Ovary (tissue), 9 donors: Measurements from ENCODE around the gene BRMS1. TPM values are rescaled to one million over a fixed set of nuclear protein-coding genes. Genes with fewer than 3 reads are reported as not detected.
A peak's percentile ranks its signal among the peaks of the same experiment; 100 is the strongest.

Experiments
- DNase-seq, 5 donors: peaks; one replicate each; pipeline ENCODE4 v3.0.0-alpha.2; 2019 to 2020
- H3K27ac ChIP-seq, 2 donors: fragments of 200-600 bp; one replicate each; pipeline versions ENCODE4 v1.5.1 to v1.8.0; 2019 to 2022
- H3K27me3 ChIP-seq: fragments of 200-600 bp; one replicate; pipeline ENCODE4 v1.8.0; 2022
- H3K36me3 ChIP-seq: fragments of 200-600 bp; sonication (generic); one replicate; pipeline ENCODE4 v1.5.1; 2019
- H3K4me1 ChIP-seq: one replicate; pipeline ENCODE4 v1.8.1; 2013; ENCODE audit warnings: mild to moderate bottlenecking, moderate library complexity; ENCODE audit not compliant: insufficient read depth
- H3K4me3 ChIP-seq: fragments of 200-600 bp; sonication (generic); one replicate; pipeline ENCODE4 v1.5.1; 2017
- H3K9me3 ChIP-seq, 2 donors: fragments of 200-600 bp in 1 of 2; sonication (generic) in 1 of 2; one replicate each; pipeline versions ENCODE4 v1.5.1 to v1.8.1; 2013 to 2019; ENCODE audit warnings: mild to moderate bottlenecking in 1 of 2, moderate library complexity in 1 of 2
- EP300 ChIP-seq: sonication (generic); formaldehyde crosslinking; IDR thresholded peaks from one replicate; pipeline ENCODE4 v1.6.1; 2017; ENCODE audit warnings: antibody characterized with exemption
- POLR2A ChIP-seq: fragments of 450-650 bp; IDR thresholded peaks from one replicate; pipeline ENCODE4 v1.6.1; 2017; ENCODE audit warnings: antibody characterized with exemption, mild to moderate bottlenecking, moderate library complexity
- WGBS, 3 donors: extraction: QIAGEN DNeasy Blood & Tissue Kit in 1 of 3; methylation state at CpG; one replicate each; pipeline versions ENCODE4 v1.1.5 to v1.1.7; 2013 to 2017; 5-methylcytosine and 5-hydroxymethylcytosine counted together
- intact Hi-C, 4 donors: fragments of 100-400 bp; cut with DNase I; formaldehyde crosslinking; loops; one replicate each; pipeline versions ENCODE4 v1.11.0 to v1.15.1; 2022 to 2023
- polyA plus RNA-seq, 2 donors: library from polyadenylated mRNA; stranded (reverse); fragments of 200-250 nt in 1 of 2; fragments of 350-450 nt in 1 of 2; fragmentation: Illumina TruSeq in 1 of 2; extraction: RNeasy Lipid Tissue Mini Kit (QIAGEN cat#74804) in 1 of 2; gene quantifications; one replicate each; pipeline ENCODE4 v1.2.3, GENCODE V29; 2013 to 2014
- total RNA-seq, 7 donors: library from RNA; depleted of rRNA in 2 of 7; stranded (reverse); fragments of >200 nt in 2 of 7; fragmentation: NEBNext Ultra II Directional in 3 of 7; extraction: Animal tissue kit (Norgen Biotek cat#: 25700) in 3 of 7; gene quantifications; one replicate each; pipeline versions ENCODE4 v1.1.0 to v1.2.4, GENCODE V29; 2016 to 2023
- TF ChIP-seq, protein P1 (sequence below), 3 donors: fragments of 450-650 bp in 2 of 3; fragments of 200-600 bp in 1 of 3; IDR thresholded peaks; one replicate each; pipeline versions ENCODE4 v1.5.1 to v1.8.0; 2016 to 2022; ENCODE audit warnings: antibody characterized with exemption in 3 of 3, mild to moderate bottlenecking in 1 of 3
- donor health status: DM: no; HTN: no; CAD: no; lungs with moderate emphysema.
- donor health status: DM: no; HTN: no; CAD: no.
- donor health status: Bipolar disorder and iron deficiency.
- donor health status: DM: yes; HTN: yes; CAD: no.
- donor health status: DM: no; HTN: no; CAD: no.
- donor health status: DM: yes; HTN: yes; CAD: no.

The BRMS1 gene
- total and polyA plus RNA-seq, 9 donors: 17.5 to 32.2 (median 23.4) TPM

DNA sequence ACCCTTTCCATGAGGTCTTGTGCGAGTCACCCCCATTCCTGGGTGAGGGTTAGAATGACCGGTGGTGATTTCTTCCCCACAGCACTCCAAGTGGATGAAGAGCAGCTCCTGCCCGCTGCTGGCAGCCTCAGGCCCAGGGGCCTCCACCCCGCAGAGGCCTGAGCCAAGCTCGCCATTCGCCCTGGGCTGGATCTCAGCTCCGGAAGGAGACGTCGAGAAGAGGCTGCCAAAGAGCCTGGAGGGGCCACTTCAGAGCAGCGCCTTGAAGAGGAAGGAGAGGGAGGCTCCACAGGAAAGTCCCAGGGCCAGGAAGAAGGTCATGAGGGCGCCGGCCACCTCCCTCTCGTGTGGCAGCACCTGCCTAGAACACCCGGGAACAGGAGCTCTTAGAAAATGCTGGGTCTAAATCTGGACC lies 18.3 kb upstream of the BRMS1 start:
- Histone ChIP-seq H3K36me3 (no peaks in the 10 kb centered on the region), H3K27me3 (no peaks in the 10 kb centered on the region), H3K4me1 (no peaks in the 10 kb centered on the region), H3K27ac (no peak overlapping the region), H3K9me3 (no peaks in the 10 kb centered on the region), H3K4me3 (no peak overlapping the region)
- TF ChIP-seq, protein P1, sequence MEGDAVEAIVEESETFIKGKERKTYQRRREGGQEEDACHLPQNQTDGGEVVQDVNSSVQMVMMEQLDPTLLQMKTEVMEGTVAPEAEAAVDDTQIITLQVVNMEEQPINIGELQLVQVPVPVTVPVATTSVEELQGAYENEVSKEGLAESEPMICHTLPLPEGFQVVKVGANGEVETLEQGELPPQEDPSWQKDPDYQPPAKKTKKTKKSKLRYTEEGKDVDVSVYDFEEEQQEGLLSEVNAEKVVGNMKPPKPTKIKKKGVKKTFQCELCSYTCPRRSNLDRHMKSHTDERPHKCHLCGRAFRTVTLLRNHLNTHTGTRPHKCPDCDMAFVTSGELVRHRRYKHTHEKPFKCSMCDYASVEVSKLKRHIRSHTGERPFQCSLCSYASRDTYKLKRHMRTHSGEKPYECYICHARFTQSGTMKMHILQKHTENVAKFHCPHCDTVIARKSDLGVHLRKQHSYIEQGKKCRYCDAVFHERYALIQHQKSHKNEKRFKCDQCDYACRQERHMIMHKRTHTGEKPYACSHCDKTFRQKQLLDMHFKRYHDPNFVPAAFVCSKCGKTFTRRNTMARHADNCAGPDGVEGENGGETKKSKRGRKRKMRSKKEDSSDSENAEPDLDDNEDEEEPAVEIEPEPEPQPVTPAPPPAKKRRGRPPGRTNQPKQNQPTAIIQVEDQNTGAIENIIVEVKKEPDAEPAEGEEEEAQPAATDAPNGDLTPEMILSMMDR (IDR thresholded peaks at IDR 0.05): no peak
- TF ChIP-seq EP300 (no peak), POLR2A (no peak)
- peak in 1 of 5 donors; percentile 25 for DNase-seq
- 78 to 91% (median 84%) methylated on average over 14 of the region's 14 CpGs for WGBS, 3 donors
- intact Hi-C loops: no loop called here

DNA sequence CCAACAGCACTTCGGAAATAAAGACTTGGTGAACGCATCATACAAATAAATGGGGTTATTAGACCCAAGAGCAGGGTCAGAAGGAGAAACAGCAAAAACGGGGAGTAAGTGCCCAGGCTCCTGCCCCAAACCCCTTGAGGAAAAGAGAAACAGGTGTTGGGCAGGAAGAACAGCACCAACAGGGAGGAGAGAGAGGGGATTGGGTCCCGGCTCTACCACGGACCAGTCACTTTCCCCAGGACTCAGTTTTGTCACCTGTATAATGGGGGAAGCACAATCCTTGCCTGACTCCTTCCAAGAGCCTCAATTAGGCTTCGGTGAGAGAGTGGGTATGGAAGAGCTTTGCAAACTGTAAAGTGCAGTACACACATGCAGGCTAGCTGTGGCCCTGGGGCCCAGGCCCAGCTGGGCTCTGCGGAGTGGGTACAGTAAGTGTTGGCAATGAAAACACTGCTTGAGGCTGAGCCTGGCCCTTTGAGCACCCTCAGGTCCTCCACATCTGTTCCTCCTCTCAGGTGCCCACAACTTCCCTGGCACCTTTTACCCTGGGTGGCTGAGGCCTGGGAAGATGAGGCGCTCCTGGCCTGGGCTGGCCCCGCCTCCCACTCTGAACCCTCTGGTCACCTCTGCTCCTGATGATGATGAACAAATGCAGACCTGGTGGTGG lies 17.7 kb upstream of the BRMS1 start:
- Histone ChIP-seq H3K36me3 (no peaks in the 10 kb centered on the region), H3K4me1 (no peaks in the 10 kb centered on the region), H3K4me3 (no peak overlapping the region), H3K27me3 (no peaks in the 10 kb centered on the region), H3K27ac (no peak overlapping the region), H3K9me3 (no peaks in the 10 kb centered on the region)
- intact Hi-C loops: no loop called here
- WGBS, 3 donors: 78 to 83% (median 82%) methylated on average over 9 of the region's 9 CpGs
- peak in 1 of 5 donors; percentile 17 for DNase-seq
- TF ChIP-seq, protein P1 (IDR thresholded peaks at IDR 0.05): no peak
- TF ChIP-seq EP300 (no peak), POLR2A (no peak)

DNA sequence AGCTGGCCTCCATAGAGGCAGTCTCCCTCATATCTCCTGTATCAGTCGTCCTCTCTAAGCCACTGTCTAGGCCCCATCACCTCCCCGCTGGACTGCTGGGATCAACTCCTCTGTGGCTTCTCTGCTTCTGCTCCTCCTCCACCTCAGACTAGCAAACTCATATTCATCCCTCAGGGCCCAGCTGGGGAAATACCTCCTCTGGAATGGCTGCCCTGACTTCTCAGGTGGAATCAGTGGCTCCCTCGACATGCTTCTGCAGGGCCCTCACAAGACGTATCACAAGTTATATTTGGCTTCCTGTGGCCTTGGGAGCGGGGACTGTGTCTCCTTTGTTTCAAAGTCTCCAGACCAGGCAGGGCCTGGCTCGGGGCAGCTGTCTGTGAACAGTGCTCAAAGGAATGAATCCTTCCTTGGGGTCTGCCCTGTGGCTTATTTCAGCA lies 16.6 kb upstream of the BRMS1 start:
- H3K27me3 ChIP-seq: no peaks in the 10 kb centered on the region
- H3K4me3 ChIP-seq: no peak overlapping the region
- H3K9me3 ChIP-seq: no peaks in the 10 kb centered on the region
- no peaks in the 10 kb centered on the region for H3K36me3 ChIP-seq
- 61 to 66% (median 62%) methylated on average over 6 of the region's 6 CpGs for WGBS, 3 donors
- TF ChIP-seq, protein P1 (IDR thresholded peaks at IDR 0.05): no peak
- TF ChIP-seq POLR2A: no peak
- TF ChIP-seq EP300: no peak
- no peak overlapping the region for H3K27ac ChIP-seq
- no peaks in the 10 kb centered on the region for H3K4me1 ChIP-seq
- intact Hi-C loops: no loop called here
- DNase-seq: peak in 1 of 5 donors; percentile 15

DNA sequence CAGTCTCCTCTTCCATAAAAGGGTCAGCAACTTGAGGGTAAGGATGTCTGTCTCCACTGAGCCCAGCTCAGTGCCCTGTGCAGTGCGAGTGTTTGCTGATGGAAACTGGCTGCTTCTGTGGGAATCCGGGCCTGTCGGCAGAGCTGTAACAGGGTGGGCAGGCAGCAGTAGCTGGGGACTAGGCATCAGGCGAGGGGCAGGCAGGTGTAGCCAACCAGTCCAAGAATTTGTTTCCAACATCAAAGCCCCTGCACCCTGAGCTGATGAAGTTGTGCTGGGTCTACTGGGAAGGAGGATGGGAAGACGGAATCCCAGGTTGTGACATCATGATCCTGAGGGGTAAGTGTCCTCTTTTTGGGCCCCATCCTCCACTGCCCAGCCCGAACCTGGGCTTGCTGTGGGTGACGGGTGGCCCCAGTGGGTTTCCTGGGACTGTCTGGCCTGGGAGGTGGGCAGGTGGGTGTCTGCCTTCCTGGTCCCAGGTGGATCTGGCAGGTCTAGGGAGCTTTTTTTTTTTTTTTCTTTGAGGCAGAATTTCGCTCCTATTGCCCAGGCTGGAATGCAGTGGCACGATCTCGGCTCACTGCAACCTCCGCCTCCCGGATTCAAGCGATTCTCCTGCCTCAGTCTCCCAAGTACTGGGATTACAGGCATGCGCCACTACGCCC lies 15.6 kb upstream of the BRMS1 start:
- no peak overlapping the region for H3K27ac ChIP-seq
- no peaks in the 10 kb centered on the region for H3K4me1 ChIP-seq
- peak in 1 of 5 donors; percentile 16 for DNase-seq
- H3K9me3 ChIP-seq: no peaks in the 10 kb centered on the region
- intact Hi-C loops: no loop called here
- no peak for TF ChIP-seq POLR2A
- no peak for TF ChIP-seq EP300
- TF ChIP-seq, protein P1 (IDR thresholded peaks at IDR 0.05): no peak
- no peak overlapping the region for H3K4me3 ChIP-seq
- WGBS, 3 donors: 92 to 95% (median 94%) methylated on average over 15 of the region's 15 CpGs
- no peaks in the 10 kb centered on the region for H3K36me3 ChIP-seq
- H3K27me3 ChIP-seq: no peaks in the 10 kb centered on the region
